Activated T-cell treated with anti-CD3 and anti-CD28 coated beads for 48 hours (primary cell): Measurements from ENCODE around the gene ENTPD6.

Source experiments
- DNase-seq: peaks from one replicate; pipeline ENCODE4 v3.0.0-alpha.2; 2020; ENCODE audit warnings: low read depth

Gene ENTPD6

DNA sequence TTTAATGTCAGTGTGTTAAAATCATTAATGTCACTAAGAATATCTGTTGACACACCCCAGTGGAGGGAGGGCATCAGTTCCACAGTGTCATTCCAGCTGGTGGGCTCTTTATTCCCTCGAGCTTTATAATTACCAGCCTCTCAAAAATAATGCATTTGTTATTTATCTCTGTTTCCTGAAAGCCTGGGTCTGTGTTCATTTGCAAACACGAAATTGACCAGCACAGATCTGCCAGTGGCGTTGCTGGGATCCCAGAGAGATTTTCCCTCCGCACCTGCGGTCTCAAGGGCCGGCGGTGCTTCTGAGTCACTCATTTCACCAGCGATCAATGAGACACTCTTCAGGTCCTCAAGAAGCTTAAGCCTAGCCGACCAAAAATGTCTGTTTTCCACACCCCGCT, 46.7 kb downstream of the ENTPD6 start:
- no peak for DNase-seq

DNA sequence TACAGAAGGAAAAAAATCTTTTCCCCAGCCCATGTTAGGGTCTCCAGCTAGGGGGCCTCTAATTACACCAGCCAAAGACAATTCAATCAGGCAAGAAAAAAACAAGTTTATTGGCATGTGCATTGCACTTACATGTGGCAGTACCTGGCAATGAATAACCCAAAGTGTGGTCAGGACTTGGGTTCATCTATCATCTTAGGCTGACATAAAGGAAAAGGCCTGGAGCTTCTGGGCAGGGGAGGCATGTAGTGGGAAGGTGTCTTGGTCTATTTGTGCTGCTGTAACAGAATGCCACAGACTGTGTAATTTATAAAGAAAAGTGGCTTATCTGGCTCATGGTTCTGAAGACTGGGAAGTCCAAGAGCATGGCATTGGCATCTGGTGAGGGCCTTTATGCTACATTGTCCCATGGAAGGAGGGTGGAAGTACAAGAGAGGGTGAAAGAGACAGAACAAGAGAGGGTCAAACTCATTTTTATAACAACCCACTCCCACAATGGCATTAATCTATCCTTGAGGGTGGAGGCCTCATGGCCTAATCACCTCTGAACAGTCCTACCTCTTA, 48.0 kb downstream of the ENTPD6 start:
- no peak for DNase-seq

DNA sequence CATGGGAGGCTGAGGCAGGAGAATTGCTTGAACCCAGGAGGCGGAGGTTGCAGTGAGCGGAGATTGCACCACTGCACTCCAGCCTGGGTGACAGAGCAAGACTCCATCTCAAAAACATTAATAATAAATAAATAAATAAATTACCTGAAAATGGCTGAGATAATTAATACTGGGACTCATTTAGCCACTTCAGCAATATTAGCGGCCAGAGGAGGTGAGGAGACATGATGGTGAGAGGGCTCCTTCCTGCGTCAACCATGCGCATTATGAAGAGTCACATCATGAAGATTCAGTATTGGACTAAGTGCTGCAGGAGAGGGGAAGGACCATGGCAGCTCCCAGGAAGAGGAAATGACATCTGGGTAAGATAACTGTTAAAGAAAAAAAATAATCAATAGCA, 49.5 kb downstream of the ENTPD6 start:
- DNase-seq: no peak

DNA sequence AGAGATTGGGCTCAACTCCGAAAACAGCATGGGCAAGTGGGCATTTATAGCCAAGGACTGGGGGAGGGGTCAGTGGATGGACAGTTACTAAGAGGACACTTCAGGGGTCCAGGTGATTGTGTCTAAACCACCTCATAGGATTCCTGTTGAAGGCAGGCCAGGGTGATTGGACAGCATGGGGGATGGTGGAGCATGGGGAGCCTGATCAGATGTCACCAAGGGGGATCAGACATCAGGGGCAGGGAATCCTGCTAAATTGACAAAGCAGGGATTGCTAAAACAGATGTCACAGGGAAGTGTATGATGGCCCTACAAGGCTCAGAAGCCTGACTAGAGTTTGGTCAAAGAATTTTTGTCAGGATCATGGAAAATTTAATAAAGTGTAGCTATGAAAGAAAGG, 49.9 kb downstream of the ENTPD6 start:
- DNase-seq: no peak

DNA sequence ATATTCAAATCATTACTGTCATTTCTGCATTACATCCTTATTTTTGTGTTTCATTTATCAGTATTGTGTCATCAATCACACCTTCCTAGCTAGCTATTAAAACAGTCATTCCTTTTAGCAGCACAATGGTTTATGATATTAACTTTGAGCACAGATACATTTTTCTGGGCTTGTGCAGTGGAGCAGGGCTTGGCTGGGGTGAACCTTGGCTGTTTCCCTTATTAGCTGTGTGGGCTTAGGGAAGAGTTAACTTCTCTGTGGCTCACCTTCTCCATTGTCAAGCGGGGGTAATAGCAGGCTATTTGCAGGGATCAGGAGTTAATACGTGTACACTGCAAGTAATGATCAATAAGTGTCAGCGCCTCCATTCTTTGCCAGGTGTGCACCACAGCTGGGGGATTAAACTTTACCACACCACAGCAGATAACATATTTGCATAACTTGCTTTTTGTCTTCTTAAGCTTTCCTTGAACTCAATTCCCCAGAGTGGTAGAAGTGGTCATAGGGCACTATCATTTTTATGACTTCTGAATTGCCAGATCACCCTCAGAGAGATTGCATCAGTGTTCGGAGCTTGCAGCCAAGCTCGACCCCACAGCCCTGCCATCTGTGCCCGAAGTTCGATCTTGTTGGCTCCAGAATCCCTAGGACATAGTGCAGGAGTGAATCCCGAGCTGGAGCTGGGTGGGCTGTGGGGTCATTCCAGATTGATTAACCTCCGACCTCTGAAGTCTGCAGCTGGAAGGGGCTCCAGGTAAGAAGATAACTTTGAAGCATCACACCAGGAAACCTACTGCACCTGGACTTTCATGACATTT, 50.9 kb downstream of the ENTPD6 start:
- no peak for DNase-seq

DNA sequence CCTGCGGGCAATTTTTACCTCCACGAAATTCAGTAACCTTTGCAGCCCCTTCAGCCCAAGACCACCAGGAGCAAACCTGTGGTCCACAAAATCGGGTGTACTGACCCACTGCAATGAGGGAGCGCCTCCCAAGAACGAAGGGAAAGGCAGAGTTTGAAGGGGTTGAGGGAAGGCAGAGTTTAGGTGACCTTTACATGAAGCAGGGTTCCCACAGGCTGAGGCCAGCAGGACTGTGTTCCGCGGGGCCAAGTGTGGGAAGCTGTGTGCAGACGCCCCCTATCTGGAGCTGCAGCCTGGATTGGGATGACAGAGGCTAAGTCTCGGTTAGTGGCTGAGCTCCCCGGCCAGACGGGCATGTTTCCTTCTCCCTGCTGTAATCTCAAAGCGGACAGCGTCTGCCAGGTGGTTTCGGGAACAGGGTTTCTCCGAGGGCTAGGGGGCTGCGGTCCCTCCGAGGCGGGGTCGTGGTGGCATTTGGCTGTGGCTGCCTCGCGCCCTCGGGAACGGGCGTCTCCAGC, 51.5 kb downstream of the ENTPD6 start:
- DNase-seq: no peak

DNA sequence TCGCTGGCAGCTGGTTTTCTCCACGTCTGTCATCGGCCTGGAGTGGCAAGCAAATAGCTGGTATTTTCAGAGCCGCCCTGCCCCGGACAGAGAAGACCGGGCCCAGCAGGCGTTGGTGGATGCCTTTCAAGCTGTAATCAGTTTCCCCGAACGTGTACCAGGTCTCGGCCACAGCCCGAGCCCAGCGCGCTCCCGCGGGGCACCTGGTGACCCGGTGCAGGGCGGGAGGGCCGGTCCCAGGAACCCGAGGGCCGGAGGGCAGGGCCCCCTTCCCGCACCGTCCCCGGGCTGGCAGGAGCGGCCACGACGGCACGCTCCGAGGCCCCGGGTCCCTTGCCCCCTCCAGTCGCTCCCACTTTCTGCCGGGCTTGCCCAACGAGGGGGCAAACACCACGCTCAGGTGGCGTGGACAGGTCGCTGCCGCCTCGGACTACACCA, 52.0 kb downstream of the ENTPD6 start:
- DNase-seq: no peak

DNA sequence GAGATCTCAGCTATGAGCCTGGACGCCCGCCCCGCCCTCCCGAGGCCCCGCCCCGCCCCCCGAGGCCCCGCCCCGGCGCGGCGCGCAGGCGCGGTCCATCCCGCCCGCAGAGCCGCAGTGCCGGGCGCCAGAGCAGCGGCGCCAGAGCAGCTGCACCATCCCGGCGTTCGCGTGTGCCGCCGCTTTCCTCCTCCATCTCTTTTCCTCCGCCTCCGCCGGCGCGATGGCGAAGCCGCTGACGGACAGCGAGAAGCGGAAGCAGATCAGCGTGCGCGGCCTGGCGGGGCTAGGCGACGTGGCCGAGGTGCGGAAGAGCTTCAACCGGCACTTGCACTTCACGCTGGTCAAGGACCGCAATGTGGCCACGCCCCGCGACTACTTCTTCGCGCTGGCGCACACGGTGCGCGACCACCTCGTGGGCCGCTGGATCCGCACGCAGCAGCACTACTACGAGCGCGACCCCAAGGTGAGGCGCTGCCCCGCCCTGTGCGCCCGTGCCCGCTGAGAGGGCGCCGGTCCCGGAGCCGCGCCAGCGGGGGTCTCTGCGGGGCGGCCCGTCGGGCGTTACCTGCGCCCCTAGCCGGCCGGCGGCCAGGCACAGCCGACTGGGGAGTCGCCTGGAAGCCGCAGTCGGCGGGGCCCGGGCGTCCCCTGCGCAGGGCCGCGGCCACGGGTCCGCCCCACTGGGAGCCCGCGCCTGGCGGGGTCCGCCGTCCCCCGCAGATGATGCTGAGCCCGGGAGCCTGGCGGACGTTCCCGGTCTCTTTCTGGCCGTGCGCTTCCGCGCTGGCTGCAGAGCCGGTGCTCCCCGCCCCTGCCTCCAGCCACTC, 52.7 kb downstream of the ENTPD6 start, which contains the start of gene PYGB:
Gene PYGB (plus strand): TSS at position 130 of the 830 bp plus-strand sequence. CDS start 94 bp downstream, at position 224.
- DNase-seq: peak; percentile 75

DNA sequence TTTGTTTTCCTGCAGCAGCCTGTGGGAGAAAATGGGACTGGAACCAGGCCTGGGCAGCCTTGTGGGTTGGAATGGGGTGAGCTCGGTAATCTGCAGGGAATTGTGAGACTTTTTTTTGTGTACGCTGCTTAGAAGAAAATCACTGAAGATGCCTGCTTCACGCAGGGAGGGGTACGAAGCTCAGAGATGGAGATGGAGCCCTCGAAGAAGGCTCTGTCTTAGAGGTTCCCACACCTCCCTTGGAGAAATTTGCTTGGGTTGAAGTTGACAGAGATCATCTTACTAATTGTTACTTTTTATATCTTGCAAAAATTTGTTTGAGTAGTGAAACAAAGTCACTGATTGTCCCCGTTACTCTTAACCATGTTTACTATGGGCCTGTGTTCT, 53.3 kb downstream of the ENTPD6 start:
- no peak for DNase-seq

DNA sequence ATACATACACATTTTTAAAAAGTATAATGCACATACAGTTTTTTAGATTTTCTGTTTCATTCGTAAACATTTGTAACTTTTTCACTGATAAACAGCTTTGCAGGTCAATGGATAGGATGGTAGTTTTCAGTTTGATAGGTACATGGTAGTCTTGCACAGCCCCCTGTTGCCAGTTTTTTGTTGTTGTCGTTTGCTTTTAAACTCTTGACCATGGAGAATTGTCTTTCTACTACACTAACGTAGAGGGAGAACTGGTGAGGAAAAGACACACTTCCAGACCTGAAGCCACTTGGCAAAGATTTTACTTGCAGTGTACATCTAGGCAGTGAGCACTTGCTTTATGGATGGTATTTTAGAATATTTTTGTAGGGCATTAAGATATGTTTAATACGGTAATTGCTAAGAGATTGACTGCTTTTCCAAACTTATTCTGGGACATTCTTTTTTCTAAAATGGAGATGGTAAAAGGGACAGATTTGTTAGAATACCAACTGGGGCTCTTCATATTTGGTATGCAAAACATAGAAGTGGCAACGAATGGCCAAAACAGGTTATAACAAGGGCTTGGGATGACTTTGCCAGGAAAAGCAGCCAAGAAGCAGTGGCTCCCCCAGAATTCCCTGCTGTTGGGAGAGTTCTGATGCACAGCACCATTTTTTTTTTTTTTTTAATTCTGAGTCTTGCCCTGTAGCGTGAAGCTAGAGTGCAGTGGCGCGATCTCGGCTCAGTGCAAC, 53.9 kb downstream of the ENTPD6 start:
- no peak for DNase-seq

DNA sequence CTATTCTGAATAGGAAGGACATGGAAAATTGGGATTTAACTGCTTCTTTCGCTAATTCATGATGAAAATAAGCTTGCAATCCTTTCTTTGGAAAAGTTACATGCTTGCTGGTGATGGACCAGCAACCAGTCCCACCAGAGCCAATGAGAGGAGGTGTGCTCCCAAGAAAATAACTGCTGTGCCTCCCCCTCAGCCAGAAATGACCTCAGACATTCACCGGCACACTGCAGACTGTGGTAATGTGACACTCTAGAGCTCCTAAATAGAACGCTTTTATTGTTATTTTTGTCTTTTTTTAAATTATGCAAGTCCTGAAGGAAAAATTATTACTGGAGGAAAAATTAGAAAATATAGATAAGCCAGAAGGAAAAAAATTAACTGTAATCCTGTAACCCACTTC, 55.0 kb downstream of the ENTPD6 start:
- no peak for DNase-seq

DNA sequence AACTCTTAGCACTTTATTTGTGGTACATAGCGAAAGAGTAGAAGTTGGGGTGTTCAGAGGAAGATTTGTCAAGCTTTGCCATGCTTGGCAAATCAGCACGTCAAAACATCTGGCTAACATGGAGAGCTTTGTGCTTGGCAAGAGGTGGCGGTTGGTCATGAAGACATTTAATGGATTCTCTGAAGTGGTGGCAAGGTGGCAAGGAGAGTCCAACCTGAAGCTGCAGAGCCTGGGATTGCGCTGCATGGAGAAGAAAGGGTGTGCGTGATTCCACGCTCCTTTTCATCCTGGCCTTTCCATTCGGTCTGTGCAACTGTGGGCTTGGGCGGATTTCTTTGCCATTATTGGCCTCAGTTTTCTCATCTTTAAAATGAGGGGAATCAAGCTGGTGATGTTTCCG, 55.5 kb downstream of the ENTPD6 start:
- DNase-seq: no peak

DNA sequence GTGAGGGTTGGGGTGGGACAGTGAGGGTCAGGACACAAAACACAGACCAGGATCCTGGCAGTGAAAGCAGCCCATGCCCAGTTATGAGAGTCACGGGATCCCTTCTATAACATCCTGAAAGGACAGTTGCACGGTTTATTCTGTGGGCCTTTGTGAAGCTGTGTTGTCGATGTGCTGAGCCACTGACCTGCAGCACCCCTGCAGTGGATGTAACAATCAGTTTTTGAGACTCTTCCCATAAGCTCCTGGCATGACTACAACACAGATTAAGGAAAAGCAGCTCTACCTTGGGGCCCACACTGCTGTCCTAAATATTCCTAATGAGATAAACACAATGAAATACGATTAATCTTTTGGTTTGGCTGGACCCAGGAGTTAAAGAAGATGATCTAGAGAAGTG, 56.0 kb downstream of the ENTPD6 start:
- DNase-seq: no peak

DNA sequence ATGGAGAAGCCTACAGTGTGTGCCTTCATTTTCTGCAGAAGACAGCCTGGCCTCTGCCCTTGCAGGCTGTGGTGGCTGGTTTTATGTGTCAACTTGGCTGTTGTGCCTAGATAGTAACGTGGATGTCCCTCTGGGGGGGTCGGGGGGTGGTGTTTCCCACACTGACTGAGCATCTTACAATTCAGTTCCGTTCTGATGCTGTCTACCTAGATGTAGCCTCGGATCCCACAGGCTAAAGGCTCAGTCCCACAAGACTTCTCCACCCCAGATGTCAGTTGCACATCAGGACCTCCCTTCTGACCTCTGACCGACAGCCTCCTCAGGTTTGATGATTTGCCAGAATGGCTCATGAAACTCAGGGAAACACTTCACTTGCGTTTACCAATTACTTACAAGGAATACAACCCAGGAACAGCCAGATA, 56.7 kb downstream of the ENTPD6 start:
- no peak for DNase-seq

DNA sequence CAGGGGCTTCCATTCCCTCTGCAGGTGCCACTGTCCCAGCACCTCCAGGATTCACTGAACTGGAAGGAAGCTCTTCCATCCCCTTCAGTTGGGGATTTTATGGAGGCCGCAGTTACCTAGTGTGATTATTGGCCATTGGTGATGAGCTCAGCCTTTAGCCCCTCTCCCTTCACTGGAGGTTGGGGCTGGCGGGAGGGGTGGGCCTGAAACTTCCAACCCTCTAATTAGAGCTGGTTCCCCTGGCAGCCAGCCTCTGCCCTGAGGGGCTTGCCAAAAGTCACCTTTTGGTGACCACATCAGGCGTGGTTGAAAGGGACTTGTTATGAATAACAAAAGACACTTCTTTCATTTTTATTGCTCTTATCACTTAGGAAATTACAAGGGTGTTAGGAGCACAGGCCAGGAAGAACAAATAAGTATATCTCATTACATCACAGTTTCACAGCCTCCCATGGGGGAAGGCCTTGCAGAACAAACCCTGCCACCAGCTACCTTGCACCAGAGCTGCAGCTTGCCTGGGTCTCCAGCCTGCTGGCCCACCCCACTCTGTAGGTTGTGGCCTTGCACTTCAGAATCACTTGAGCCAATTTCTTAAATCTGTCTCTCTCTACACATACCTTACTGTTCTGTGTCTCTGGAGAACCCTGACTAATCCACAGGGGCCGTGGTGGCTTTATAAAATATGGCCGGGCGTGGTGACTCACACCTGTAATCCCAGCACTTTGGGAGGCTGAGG, 57.3 kb downstream of the ENTPD6 start:
- DNase-seq: no peak

DNA sequence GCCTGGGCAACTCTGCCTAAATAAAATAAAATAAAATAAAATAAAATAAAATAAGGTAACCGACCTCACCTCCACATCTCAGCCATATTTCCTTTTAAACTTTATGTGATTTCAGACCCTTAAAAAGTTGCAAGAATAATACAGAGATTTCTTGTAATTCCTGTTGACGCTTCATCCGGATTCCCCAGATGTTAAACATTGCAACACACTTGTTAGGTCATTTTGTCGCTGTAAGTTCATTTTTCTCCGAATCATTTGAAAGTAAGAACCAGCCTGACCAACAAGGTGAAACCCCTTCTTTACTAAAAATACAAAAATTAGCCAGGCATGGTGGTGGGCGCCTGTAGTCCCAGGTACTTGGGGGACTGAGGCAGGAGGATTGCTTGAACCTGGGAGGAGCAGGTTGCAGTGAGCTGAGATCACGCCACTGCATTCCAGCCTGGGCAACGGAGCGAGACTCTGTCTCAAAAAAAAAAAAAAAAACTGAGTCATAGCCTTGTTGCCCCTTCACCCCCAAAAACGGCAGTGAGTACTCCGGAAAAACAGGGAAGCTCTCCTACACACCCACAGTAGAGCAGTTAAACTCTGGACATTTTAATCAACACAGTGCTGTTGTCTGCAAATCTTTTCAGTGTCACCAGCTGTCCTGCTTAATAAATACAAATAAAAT, 58.2 kb downstream of the ENTPD6 start:
- no peak for DNase-seq

DNA sequence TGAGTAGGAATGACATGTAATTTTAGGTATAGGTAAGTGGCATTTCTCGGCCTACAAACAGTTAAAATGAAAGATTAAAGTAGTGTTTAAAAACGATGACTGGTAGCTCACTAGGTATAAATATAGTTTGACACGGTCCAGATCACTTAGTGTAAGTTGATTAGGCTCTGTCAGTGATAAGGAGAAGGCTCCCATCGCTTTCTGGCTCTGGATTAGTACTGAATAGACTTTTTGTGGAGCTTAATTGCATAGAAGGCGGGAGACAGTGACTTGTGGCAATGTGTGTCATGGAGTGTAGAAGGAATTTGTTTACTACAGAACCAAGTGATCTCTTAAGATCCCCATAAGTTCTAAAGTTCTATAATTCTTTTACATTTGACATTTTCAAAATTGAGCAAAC, 59.1 kb downstream of the ENTPD6 start:
- DNase-seq: no peak

DNA sequence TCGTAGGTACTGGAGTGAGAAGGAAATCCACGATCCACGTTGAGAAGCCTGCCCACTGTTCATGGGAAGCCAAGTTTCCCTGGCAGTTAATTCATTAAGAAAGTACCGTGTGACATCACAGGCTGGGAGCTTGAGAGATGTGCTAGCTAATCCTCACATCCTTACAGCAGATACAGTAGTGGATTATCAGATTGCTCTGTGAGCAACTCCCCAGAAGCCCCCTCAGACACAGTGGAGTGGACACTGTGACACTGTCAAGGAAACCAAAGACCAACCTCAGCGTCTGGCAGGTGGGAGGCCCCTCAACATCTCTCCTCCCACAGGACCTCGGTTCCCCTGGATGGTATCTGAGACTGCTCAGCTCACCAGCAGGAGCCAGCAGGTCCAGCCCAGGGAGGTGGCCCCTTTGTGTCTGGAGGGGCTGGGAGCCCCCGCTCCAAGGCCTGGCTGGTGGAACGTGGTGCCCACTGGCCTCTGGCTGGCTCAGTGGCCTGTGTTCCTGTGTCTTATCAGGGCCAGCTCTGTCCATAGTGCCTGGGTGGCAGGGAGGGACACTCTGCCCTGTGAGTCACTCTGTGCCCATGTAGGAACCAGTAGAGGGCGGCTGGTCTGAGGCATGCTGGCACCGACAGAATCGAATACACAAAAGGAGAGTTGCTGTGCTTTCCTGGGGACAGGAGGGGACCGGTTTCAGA, 59.6 kb downstream of the ENTPD6 start:
- DNase-seq: no peak

DNA sequence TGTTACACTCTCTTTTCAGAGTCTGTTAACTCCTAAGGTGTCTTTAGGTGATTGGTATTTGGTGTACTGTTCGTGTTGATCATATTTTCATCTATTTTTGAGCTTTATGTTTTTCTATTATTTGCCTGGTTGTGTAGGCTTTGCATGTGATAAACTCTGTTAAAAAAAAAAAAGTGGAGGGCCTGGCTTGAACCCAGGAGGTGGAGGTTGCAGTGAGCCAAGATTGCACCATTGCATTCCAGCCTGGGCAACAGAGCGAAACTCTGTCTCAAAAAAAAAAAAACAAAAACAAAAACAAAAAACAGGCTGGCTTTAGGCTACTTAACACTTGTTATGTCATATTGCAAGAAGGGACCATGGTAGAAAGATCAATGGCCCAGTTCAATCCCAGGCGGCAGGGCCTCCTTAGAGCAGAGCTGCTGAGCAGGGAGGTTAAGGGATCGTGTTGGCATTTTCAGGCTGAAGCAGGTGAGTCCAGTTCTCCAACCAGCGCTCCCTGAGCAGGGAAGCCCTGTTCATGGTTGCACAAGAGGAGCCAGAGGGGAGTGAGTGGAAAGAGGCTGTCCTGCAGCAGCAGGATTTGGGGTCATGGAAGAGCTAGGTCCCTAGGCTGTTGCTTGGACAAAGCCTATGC, 60.8 kb downstream of the ENTPD6 start:
- no peak for DNase-seq

DNA sequence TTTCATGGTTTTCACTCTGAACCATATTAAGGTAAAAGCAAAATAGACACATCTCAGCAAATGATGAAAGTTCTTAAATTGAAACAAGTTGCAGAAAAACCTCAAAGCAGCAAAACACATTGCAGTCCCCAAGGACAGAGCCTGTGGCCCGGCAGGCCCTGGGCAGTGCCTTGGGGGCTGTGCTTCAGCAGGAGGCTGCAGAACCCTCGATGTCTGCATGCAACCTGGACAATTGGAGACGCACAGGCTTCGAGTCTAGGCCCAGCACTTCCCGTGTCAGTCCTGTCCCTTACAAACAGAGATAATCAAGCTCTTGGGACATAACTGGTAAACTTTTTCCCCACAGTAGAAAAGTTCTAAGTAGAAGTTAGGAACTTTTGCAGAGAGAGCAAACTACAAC, 61.6 kb downstream of the ENTPD6 start:
- DNase-seq: no peak
